ENCODE data around the gene DLG2.

The DLG2 gene

GRCh38 chr11:83583757-83584366 is 2043.3 kb downstream of the DLG2 start:
- DNase-seq (ENCODE audit: low read depth in 2 of 2) = no peak

GRCh38 chr11:83574519-83574918 is 2052.6 kb downstream of the DLG2 start:
- DNase-seq (ENCODE audit: low read depth in 2 of 2) = no peak

- DNase-seq (ENCODE audit: low read depth in 2 of 2) = no peak
Measured at GRCh38 chr11:83572581-83573496, 2054.3 kb downstream of the DLG2 start.

- no peak for DNase-seq (ENCODE audit: low read depth in 2 of 2)
Measured at GRCh38 chr11:83571302-83571701, 2055.8 kb downstream of the DLG2 start.

GRCh38 chr11:83569134-83569805 is 2057.9 kb downstream of the DLG2 start:
- DNase-seq (ENCODE audit: low read depth in 2 of 2) = no peak

- DNase-seq (ENCODE audit: low read depth in 2 of 2) = no peak
Measured at GRCh38 chr11:83568516-83568915, 2058.6 kb downstream of the DLG2 start.

GRCh38 chr11:83566950-83567349 is 2060.2 kb downstream of the DLG2 start:
- no peak for DNase-seq (ENCODE audit: low read depth in 2 of 2)

GRCh38 chr11:83564870-83565269 is 2062.3 kb downstream of the DLG2 start:
- DNase-seq (ENCODE audit: low read depth in 2 of 2) = no peak

- no peak for DNase-seq (ENCODE audit: low read depth in 2 of 2)
Measured at GRCh38 chr11:83558281-83558680, 2068.9 kb downstream of the DLG2 start.

GRCh38 chr11:83557653-83558052 is 2069.5 kb downstream of the DLG2 start:
- DNase-seq (ENCODE audit: low read depth in 2 of 2) = no peak

- DNase-seq (ENCODE audit: low read depth in 2 of 2) = no peak
Measured at GRCh38 chr11:83554876-83555275, 2072.3 kb downstream of the DLG2 start.

- DNase-seq (ENCODE audit: low read depth in 2 of 2) = no peak
Measured at GRCh38 chr11:83549984-83550667, 2077.0 kb downstream of the DLG2 start.

- DNase-seq (ENCODE audit: low read depth in 2 of 2) = no peak
Measured at GRCh38 chr11:83546368-83546767, 2080.8 kb downstream of the DLG2 start.

- no peak for DNase-seq (ENCODE audit: low read depth in 2 of 2)
Measured at GRCh38 chr11:83545494-83546260, 2081.5 kb downstream of the DLG2 start.

GRCh38 chr11:83544846-83545245 is 2082.3 kb downstream of the DLG2 start:
- DNase-seq (ENCODE audit: low read depth in 2 of 2) = no peak

- no peak for DNase-seq (ENCODE audit: low read depth in 2 of 2)
Measured at GRCh38 chr11:83543706-83544439, 2083.3 kb downstream of the DLG2 start.

GRCh38 chr11:83542861-83543260 is 2084.3 kb downstream of the DLG2 start:
- DNase-seq (ENCODE audit: low read depth in 2 of 2) = no peak

GRCh38 chr11:83540728-83541127 is 2086.4 kb downstream of the DLG2 start:
- no peak for DNase-seq (ENCODE audit: low read depth in 2 of 2)

- no peak for DNase-seq (ENCODE audit: low read depth in 2 of 2)
Measured at GRCh38 chr11:83540112-83540675, 2086.9 kb downstream of the DLG2 start.

- no peak for DNase-seq (ENCODE audit: low read depth in 2 of 2)
Measured at GRCh38 chr11:83538286-83538685, 2088.9 kb downstream of the DLG2 start.

Measured in activated CD4-positive, alpha-beta T cell treated with anti-CD3 and anti-CD28 coated beads for 24 hours (primary cell).